SH-SY5Y (cell line): ENCODE data around the gene MAP3K20.

Source experiments
- GATA2 ChIP-seq: IDR thresholded peaks from 2 replicates; pipeline ENCODE4 v1.6.1; 2011; ENCODE audit warnings: mild to moderate bottlenecking, low read depth, low read length
- GATA3 ChIP-seq: IDR thresholded peaks from 2 replicates; pipeline ENCODE4 v1.6.1; 2011; ENCODE audit warnings: low read depth, mild to moderate bottlenecking, low read length, moderate library complexity

MAP3K20 gene

GRCh38 chr2:173286153-173286809, 210.6 kb downstream of the MAP3K20 start:
- TF ChIP-seq GATA3, result no peak
- no peak for TF ChIP-seq GATA2

- TF ChIP-seq GATA3, result no peak
- no peak for TF ChIP-seq GATA2
These were observed 211.9 kb downstream of the MAP3K20 start for GRCh38 chr2:173287594-173287993.

GRCh38 chr2:173288561-173288960, 212.9 kb downstream of the MAP3K20 start:
- TF ChIP-seq GATA3 (no peak), GATA2 (no peak)

GRCh38 chr2:173290046-173290445, 214.4 kb downstream of the MAP3K20 start:
- no peak for TF ChIP-seq GATA2
- no peak for TF ChIP-seq GATA3

DNA sequence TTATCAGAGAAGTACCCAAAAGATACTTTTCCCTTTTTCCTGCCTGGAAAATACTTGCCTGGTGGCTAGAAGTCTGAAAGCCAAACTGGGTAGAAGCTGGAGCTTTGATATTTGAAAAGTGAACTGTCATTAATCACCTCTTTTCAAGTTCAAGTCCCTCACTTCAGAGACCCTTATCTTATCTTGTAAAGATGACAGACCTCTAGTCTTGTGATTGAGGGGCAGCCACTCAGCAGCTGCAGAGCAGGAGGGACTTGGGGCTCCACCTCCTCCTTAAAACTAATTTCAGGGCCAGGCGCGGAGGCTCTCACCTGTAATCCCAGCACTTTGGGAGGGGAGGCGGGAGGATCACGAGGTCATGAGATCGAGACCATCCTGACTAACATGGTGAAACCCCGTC, 214.9 kb downstream of the MAP3K20 start:
- TF ChIP-seq GATA2, result no peak
- TF ChIP-seq GATA3, result no peak

GRCh38 chr2:173291412-173291811, 215.8 kb downstream of the MAP3K20 start:
- TF ChIP-seq GATA3 (no peak), GATA2 (no peak)

DNA sequence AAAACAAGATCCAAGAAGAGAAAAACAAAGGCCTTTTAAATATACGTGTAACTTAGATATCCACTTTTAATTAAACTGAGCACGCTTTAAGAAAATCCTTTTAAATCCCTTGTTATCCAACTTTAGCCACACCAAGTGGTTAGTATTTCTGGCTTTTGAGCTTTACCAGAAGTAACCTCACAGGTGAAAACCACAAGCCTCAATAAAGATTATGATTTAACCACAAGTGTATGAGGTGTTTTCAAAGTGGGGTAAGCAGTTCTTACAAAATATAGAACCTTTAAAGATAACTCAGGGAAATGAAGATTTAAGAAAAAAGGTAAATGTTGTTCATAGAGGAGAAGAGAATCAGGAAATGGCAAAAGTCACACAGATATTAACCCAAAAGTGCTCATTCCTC, 220.6 kb downstream of the MAP3K20 start:
- TF ChIP-seq GATA3, result no peak
- no peak for TF ChIP-seq GATA2

DNA sequence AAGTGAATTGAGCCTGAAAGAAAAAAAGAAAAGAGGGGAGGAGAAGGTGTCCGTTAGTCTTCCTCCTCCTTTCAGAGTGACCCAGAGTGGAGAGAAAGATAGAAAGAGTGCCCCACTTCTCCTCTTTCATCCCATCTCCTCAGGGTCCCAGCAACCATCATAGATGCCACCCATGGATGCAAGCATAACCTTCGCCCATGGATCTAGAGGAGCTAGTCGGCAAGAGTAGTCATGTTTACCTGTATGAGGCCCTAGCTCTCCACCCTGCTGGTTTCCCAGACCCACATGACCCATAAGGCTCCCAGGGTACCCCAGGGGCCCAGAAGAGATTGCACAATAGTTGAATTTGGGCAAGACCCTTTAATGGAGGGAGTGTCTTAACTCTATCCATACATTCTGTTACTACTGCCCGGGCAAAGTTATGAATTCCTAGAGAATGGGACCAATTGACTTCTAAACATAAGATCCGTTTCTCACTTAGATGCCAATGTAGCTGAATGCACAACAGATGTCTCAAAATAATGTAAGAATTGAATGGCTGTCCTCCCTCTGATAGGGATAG, 223.0 kb downstream of the MAP3K20 start:
- no peak for TF ChIP-seq GATA2

DNA sequence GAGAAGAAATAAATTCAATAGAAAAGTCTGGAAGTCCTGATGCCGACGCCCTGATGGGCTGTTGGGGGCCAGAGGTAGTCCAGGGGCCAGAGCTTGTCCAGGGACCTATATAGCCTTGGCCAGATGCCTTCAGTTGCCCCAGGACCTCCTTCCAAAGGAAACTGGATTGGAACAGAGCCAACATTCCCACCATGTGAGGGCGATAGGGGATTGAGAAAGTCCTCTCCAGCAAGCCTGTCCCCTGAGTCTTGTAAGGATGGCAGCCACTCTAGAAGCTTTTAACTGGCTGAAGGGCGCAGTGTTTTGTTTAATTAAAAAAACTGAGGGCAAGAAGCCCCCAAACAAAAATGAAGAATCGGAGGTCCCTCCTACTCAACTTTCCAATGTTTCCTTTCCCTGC, 224.1 kb downstream of the MAP3K20 start:
- TF ChIP-seq GATA3 (no peak), GATA2 (no peak)

DNA sequence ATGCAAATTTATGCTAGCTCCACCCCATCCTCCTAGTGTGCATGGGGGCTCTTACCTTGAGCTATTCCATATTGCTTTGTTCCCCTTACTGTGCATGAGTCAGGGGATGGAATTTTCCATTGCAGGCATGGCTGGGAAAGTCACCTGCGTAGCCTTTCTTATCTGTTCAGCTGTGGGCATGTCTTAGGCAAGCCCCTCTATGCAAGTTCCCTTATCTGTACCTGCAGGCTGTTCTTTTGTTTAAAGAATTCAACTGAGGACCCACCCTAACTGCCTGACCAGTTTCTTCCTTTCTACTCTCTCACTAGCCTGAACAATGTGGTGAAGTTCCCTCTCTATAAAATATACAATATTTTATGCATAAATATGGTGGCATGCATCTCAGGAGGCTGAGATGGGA, 224.8 kb downstream of the MAP3K20 start:
- no peak for TF ChIP-seq GATA2
- no peak for TF ChIP-seq GATA3

- TF ChIP-seq GATA2, result no peak
- TF ChIP-seq GATA3, result no peak
These were observed 229.7 kb downstream of the MAP3K20 start for GRCh38 chr2:173305303-173305702.

DNA sequence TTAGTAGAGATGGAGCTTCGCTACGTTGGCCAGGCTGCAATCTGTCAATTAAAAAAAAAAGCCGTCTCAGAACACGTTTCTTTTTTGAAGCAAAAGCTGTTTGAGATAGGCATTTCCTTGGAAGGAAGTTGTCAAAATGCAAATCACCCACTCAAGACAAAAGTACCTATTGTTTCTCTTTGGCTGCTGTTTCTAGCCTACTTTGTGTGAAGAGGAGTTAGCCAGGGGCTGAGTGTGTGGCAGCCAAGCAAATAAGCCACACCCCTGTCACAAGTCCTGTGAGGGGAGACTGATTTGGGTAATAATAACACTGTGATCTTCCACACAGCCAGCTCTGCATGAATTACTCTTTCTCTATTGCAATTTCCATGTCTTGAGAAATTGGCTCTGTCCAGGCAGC, 231.6 kb downstream of the MAP3K20 start:
- TF ChIP-seq GATA2, result no peak
- no peak for TF ChIP-seq GATA3

DNA sequence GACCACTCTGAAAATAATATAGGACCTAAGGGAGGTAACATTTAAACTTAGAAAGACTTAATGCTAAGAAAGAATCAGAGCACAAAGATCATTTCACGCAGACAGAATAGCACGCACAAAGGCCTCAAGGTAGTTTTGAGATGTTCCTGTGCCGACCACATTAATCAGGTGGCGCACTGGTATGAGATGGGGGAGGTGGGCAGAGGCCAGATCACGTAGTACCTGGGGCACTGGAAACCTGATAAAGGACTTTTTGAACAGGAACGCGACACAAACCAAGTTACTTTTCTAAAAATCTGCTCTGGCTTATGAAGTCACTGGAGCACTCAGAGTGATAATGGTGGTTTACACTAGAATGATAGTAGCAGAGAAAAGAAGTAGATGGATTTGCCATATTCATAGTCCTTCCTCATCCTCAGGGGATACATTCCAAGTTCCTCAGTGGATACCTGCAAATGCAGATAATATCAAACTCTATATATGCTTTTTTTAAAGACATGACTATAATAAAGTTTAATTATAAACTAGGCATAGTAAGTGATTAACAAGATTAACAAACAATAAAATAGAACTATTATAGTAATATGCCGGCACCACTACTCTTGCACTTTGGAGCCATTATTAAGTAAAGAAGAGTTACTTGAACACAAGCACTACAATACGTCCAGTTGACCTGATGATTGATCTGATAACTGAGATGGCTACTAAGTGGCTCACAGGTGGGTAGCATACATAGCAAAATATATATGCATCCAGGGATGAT, 236.4 kb downstream of the MAP3K20 start:
- TF ChIP-seq GATA2, result no peak
- no peak for TF ChIP-seq GATA3
